ENCODE results near the gene SEPTIN12.

DNA sequence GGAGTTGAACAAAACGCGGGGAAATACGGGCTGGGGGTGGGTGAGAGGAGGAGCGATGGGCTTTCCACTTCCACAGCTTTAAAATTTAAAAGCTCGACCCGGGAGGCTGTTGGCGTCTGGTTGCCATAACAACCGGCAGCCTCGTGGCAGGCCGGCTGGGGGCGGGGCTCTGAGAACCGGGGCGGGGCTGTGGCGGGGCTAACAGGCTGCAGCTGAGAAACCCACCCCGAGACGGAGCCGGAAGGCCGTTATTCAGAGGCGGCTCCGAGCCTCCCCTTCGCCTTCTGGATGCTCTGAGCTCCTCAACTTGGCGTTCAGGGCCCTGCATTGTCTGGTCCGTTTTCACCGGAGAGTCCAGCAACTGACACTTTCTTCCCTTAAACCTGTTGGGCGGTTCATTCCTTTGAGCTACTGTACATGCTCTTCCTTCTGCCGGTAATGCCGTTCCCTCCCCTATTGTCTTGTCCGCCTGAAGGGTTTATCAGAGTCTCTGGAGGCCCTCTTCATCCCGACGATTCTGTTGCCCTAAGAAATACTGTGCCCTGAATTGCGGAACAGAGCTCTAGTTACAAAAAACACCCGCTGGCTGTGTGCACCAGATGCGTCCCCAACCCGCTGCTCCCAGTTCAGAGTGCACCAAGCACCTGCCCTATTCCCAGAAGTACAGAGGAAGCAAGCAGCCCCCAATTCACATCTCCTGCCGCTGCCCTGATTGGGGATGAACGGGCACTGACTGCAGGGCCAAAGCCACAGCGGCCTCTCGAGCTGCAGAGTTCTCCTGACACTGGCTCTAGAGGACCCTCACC is 53.2 kb downstream of the SEPTIN12 start:
- TF ChIP-seq YY1 (IDR thresholded peaks at IDR 0.05; ENCODE audit: low read depth) (no peak), EP300 (IDR thresholded peaks at IDR 0.05; ENCODE audit: borderline replicate concordance) (no peak), RAD21 (IDR thresholded peaks at IDR 0.05; ENCODE audit: low read depth) (no peak), ZBTB7A (IDR thresholded peaks at IDR 0.05; ENCODE audit: low read depth) (no peak), MAX (IDR thresholded peaks at IDR 0.05) (no peak)
- TF ChIP-seq, protein P1, sequence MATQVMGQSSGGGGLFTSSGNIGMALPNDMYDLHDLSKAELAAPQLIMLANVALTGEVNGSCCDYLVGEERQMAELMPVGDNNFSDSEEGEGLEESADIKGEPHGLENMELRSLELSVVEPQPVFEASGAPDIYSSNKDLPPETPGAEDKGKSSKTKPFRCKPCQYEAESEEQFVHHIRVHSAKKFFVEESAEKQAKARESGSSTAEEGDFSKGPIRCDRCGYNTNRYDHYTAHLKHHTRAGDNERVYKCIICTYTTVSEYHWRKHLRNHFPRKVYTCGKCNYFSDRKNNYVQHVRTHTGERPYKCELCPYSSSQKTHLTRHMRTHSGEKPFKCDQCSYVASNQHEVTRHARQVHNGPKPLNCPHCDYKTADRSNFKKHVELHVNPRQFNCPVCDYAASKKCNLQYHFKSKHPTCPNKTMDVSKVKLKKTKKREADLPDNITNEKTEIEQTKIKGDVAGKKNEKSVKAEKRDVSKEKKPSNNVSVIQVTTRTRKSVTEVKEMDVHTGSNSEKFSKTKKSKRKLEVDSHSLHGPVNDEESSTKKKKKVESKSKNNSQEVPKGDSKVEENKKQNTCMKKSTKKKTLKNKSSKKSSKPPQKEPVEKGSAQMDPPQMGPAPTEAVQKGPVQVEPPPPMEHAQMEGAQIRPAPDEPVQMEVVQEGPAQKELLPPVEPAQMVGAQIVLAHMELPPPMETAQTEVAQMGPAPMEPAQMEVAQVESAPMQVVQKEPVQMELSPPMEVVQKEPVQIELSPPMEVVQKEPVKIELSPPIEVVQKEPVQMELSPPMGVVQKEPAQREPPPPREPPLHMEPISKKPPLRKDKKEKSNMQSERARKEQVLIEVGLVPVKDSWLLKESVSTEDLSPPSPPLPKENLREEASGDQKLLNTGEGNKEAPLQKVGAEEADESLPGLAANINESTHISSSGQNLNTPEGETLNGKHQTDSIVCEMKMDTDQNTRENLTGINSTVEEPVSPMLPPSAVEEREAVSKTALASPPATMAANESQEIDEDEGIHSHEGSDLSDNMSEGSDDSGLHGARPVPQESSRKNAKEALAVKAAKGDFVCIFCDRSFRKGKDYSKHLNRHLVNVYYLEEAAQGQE (IDR thresholded peaks at IDR 0.05; ENCODE audit: low read depth) = no peak
